Osteocyte (in vitro differentiated cells): ENCODE data around the gene SLC39A11. TPM values are rescaled to one million over a fixed set of nuclear protein-coding genes. Genes with fewer than 3 reads are reported as not detected.

Experiments used
- DNase-seq: peaks from one replicate; pipeline ENCODE4 v3.0.0; 2021; ENCODE audit warnings: mixed read lengths; ENCODE audit not compliant: unreplicated experiment; ENCODE audit errors: extremely low spot score
- H3K27ac Mint-ChIP-seq: one replicate; pipeline ENCODE4 v1.8.0; 2021; ENCODE audit warnings: mild to moderate bottlenecking, mixed read lengths; ENCODE audit not compliant: unreplicated experiment
- H3K27me3 Mint-ChIP-seq: one replicate; pipeline ENCODE4 v1.8.0; 2021; ENCODE audit warnings: mixed read lengths; ENCODE audit not compliant: unreplicated experiment
- H3K36me3 Mint-ChIP-seq: one replicate; pipeline ENCODE4 v1.8.0; 2021; ENCODE audit warnings: mixed read lengths; ENCODE audit not compliant: unreplicated experiment
- H3K4me1 Mint-ChIP-seq: one replicate; pipeline ENCODE4 v1.8.0; 2021; ENCODE audit warnings: mixed read lengths; ENCODE audit not compliant: unreplicated experiment
- H3K4me3 Mint-ChIP-seq: one replicate; pipeline ENCODE4 v1.8.0; 2021; ENCODE audit warnings: mild to moderate bottlenecking, moderate library complexity, mixed read lengths; ENCODE audit not compliant: unreplicated experiment
- H3K9me3 Mint-ChIP-seq: one replicate; pipeline ENCODE4 v1.8.0; 2021; ENCODE audit warnings: mixed read lengths; ENCODE audit not compliant: unreplicated experiment
- CTCF ChIP-seq: fragments of 200-600 bp; sonication (generic); IDR thresholded peaks from 2 replicates; pipeline ENCODE4 v1.5.0; 2021; ENCODE audit warnings: antibody characterized with exemption, mild to moderate bottlenecking, moderate library complexity
- total RNA-seq: library from RNA; stranded (reverse); gene quantifications from 2 replicates; pipeline ENCODE4 v1.2.1, GENCODE V29; 2021

The SLC39A11 gene
- total RNA-seq, 1 donor from 2014 or later, result 50.2 TPM

GRCh38 chr17:73130977-73131376, 38.5 kb upstream of the SLC39A11 start:
- DNase-seq, result no peak
- Mint-ChIP-seq H3K27me3 (no peaks in the 10 kb centered on the region), H3K27ac (no peak overlapping the region), H3K4me1 (peaks cover 4% of the 10 kb centered on the region), H3K9me3 (no peaks in the 10 kb centered on the region), H3K4me3 (no peak overlapping the region), H3K36me3 (no peaks in the 10 kb centered on the region)
- TF ChIP-seq CTCF, result no peak

DNA sequence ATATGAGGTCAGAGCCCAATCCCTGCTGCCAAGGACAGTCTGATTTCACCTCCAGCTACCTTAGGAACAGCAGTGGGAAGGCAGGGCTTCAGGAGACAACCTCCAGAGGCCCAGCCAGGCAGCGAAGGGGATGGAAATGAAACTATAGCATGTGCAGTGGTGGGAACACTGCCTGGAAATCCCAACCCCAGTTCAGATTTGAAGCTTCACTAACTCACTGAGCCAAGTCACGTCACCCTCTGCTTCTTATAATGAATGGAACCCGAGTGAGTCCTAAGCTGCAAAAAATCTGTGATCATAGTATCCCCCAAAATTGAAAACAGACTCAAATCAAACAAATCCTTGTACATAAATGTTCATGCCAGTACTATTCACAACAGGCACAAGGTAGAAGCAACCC, 36.0 kb upstream of the SLC39A11 start:
- no peak for DNase-seq
- Mint-ChIP-seq H3K27ac (no peak overlapping the region), H3K36me3 (no peaks in the 10 kb centered on the region), H3K4me1 (peaks cover 4% of the 10 kb centered on the region), H3K9me3 (no peaks in the 10 kb centered on the region), H3K27me3 (no peaks in the 10 kb centered on the region), H3K4me3 (no peak overlapping the region)
- TF ChIP-seq CTCF, result no peak

GRCh38 chr17:73126716-73127473, 34.4 kb upstream of the SLC39A11 start:
- H3K27me3 Mint-ChIP-seq, result no peaks in the 10 kb centered on the region
- no peak overlapping the region for H3K4me3 Mint-ChIP-seq
- H3K9me3 Mint-ChIP-seq, result no peaks in the 10 kb centered on the region
- no peak for TF ChIP-seq CTCF
- no peaks in the 10 kb centered on the region for H3K36me3 Mint-ChIP-seq
- no peak for DNase-seq
- H3K27ac Mint-ChIP-seq, result no peak overlapping the region
- peaks cover under 1% of the 10 kb centered on the region for H3K4me1 Mint-ChIP-seq

DNA sequence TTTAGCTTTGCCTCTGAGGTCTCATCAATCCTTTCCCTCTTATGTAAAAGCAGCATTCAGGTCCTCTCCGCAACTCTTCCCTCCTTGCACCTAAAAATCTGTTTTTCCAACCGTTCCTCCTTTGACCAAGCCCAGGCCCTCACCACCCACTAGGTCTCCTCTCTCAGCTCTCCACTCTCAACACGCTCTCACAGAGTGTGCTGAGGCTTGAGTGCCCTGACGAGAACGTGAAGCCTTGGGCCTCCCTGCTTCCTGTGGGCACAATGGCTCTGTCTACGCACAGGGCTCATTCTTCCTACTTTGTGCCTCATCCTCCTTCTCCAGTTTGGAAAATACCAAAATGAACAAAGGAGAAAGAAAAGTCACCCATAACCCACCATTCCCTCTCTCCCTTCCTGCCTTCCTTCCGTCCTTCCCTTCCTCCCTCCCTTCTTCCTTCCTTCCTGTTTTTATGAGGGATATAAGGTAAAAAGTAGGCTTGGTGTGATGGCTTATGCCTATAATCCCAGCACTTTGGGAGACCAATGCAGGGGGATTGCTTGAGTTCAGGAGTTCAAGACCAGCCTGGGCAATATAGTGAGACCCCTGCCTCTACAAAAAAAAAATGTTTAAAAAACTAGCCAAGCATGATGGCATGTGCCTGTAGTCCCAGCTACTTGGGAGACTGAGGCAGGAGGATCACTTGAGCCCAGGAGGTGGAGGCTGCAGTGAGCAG, 31.3 kb upstream of the SLC39A11 start:
- DNase-seq, result no peak
- TF ChIP-seq CTCF, result no peak
- H3K4me1 Mint-ChIP-seq, result peaks cover 6% of the 10 kb centered on the region

DNA sequence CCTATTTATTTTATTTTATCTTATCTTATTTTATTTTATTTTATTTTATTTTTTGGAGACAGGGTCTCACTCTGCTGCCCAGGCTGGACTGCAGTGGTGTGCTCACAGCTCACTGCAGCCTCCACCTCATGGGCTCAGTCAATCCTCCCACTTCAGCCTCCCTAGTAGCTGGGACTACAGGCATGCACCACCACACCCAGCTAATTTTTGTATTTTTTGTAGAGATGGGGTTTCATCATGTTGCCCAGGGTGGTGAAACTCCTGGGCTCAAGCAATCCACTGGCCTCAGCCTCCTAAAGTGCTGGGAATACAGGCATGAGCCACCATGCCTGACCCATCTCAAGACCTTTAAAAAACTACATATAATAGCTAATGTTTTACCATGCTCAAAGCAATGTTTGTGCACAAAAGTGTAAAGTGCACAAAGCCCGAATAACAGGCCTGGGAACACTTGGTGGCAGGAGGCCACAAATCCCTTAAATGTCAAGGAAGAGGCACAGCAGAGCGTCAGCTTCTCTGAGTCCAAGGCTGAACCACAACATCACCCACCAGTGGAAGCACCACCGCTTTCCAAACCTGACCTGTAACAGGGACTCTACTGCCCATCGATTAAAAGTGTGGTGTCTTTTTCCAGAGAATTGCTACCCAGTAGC, 30.6 kb upstream of the SLC39A11 start:
- no peaks in the 10 kb centered on the region for H3K36me3 Mint-ChIP-seq
- no peak for TF ChIP-seq CTCF
- no peak overlapping the region for H3K27ac Mint-ChIP-seq
- H3K4me3 Mint-ChIP-seq, result no peak overlapping the region
- H3K9me3 Mint-ChIP-seq, result no peaks in the 10 kb centered on the region
- H3K4me1 Mint-ChIP-seq, result peaks cover 7% of the 10 kb centered on the region
- H3K27me3 Mint-ChIP-seq, result no peaks in the 10 kb centered on the region
- DNase-seq, result no peak

More for the DNA sequence above, 31.3 kb upstream of the SLC39A11 start:
- Mint-ChIP-seq H3K27me3 (no peaks in the 10 kb centered on the region), H3K27ac (no peak overlapping the region), H3K4me3 (no peak overlapping the region), H3K36me3 (no peaks in the 10 kb centered on the region), H3K9me3 (no peaks in the 10 kb centered on the region)
